Neutrophil (primary cell): Measurements from ENCODE around the gene WNT7B.

Experiments used
- H3K27ac ChIP-seq: fragments of 200-600 bp; sonication (generic); 2 replicates; pipeline ENCODE4 v1.5.1; 2016; ENCODE audit warnings: mild to moderate bottlenecking, moderate library complexity
- H3K27me3 ChIP-seq: fragments of 200-600 bp; sonication (generic); 2 replicates; pipeline ENCODE4 v1.6.0; 2016; ENCODE audit warnings: mild to moderate bottlenecking
- H3K36me3 ChIP-seq: fragments of 200-600 bp; sonication (generic); 2 replicates; pipeline ENCODE4 v1.5.1; 2017
- H3K4me1 ChIP-seq, 2 experiments: fragments of 200-600 bp in 1 of 2; sonication (generic) in 1 of 2; 1 replicate in 1 of 2; 2 replicates in 1 of 2; pipeline versions ENCODE4 v1.5.1 to v1.6.1; 2013 to 2016; ENCODE audit warnings: low read depth in 1 of 2, low read length in 1 of 2, mild to moderate bottlenecking in 1 of 2, moderate library complexity in 1 of 2; ENCODE audit not compliant: control insufficient read depth in 1 of 2, insufficient read depth in 1 of 2
- H3K4me3 ChIP-seq, 2 experiments: fragments of 200-600 bp in 1 of 2; sonication (generic) in 1 of 2; 1 replicate in 1 of 2; 2 replicates in 1 of 2; pipeline ENCODE4 v1.5.1; 2013 to 2016; ENCODE audit warnings: low read depth in 1 of 2, low read length in 1 of 2, mild to moderate bottlenecking in 1 of 2, moderate library complexity in 1 of 2
- H3K9me3 ChIP-seq: fragments of 200-600 bp; sonication (generic); 2 replicates; pipeline ENCODE4 v1.5.1; 2016
- CTCF ChIP-seq: fragments of 200-600 bp; sonication (generic); IDR thresholded peaks from 2 replicates; pipeline ENCODE4 v1.5.1; 2016; ENCODE audit warnings: antibody characterized with exemption

WNT7B gene

GRCh38 chr22:45949258-45949870 lies 27.6 kb downstream of the WNT7B start:
- peaks cover 29% of the 10 kb centered on the region for H3K27me3 ChIP-seq
- TF ChIP-seq CTCF, result no peak

GRCh38 chr22:45948081-45948648 lies 28.8 kb downstream of the WNT7B start:
- Histone ChIP-seq H3K4me3 (no peak overlapping the region), H3K27me3 (peaks cover 18% of the 10 kb centered on the region), H3K27ac (no peak overlapping the region), H3K4me1 (no peaks in the 10 kb centered on the region), H3K36me3 (no peaks in the 10 kb centered on the region), H3K9me3 (no peaks in the 10 kb centered on the region)
- no peak for TF ChIP-seq CTCF

More at GRCh38 chr22:45949258-45949870, 27.6 kb downstream of the WNT7B start:
- no peaks in the 10 kb centered on the region for H3K4me1 ChIP-seq
- no peak overlapping the region for H3K4me3 ChIP-seq
- no peaks in the 10 kb centered on the region for H3K9me3 ChIP-seq
- H3K36me3 ChIP-seq, result no peaks in the 10 kb centered on the region
- H3K27ac ChIP-seq, result no peak overlapping the region

- no peaks in the 10 kb centered on the region for H3K36me3 ChIP-seq
- H3K27ac ChIP-seq, result no peak overlapping the region
- H3K27me3 ChIP-seq, result peaks cover 7% of the 10 kb centered on the region
- H3K4me1 ChIP-seq, result no peaks in the 10 kb centered on the region
- no peaks in the 10 kb centered on the region for H3K9me3 ChIP-seq
- no peak overlapping the region for H3K4me3 ChIP-seq
- no peak for TF ChIP-seq CTCF
Observed at GRCh38 chr22:45946805-45947600, 30.0 kb downstream of the WNT7B start.

GRCh38 chr22:45945621-45946106 lies 31.3 kb downstream of the WNT7B start:
- H3K27me3 ChIP-seq, result peaks cover 6% of the 10 kb centered on the region
- TF ChIP-seq CTCF, result no peak
- no peaks in the 10 kb centered on the region for H3K9me3 ChIP-seq
- H3K36me3 ChIP-seq, result no peaks in the 10 kb centered on the region
- no peaks in the 10 kb centered on the region for H3K4me1 ChIP-seq
- H3K27ac ChIP-seq, result no peak overlapping the region
- H3K4me3 ChIP-seq, result no peak overlapping the region

- no peak for TF ChIP-seq CTCF
- no peak overlapping the region for H3K4me3 ChIP-seq
- peaks cover 6% of the 10 kb centered on the region for H3K27me3 ChIP-seq
- no peak overlapping the region for H3K27ac ChIP-seq
- H3K9me3 ChIP-seq, result no peaks in the 10 kb centered on the region
- H3K36me3 ChIP-seq, result no peaks in the 10 kb centered on the region
- H3K4me1 ChIP-seq, result no peaks in the 10 kb centered on the region
Observed at GRCh38 chr22:45942787-45943493, 34.0 kb downstream of the WNT7B start.
